Measurements from ENCODE around the gene ARL15. TPM values are rescaled to one million over a fixed set of nuclear protein-coding genes. Genes with fewer than 3 reads are reported as not detected.

ARL15 gene
- total and polyA plus RNA-seq, 7 experiments from 2014 or later: 9.6 to 17.1 (median 13.6) TPM

DNA sequence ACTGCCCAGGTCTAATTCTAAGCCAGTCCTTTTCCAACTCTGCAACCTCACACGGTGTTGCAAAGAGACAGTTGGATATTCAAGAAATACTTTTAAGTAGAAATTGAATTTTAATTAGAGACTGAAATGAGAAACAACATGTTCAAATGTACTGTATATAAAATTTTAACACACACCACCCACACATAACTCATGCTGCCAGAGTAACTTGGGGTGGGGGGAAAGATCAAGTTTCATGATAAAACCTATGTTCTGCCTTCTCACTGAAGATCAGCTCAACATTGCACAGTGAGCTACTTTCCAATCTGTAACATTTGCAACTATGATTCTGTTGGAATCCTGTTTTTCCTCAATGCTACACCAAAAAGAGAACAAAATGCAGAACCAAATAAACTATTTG lies 17.5 kb downstream of the ARL15 start:
- POLR2A ChIA-PET: no interaction called here
- Histone ChIP-seq H3K9me3 (ENCODE audit: control insufficient read depth in 2 of 3, low read length in 3 of 3) (no peaks in the 10 kb centered on the region), H3K36me3 (ENCODE audit: control insufficient read depth in 2 of 3, insufficient read depth in 3 of 3, low read length in 3 of 3) (no peaks in the 10 kb centered on the region), H3K4me1 (ENCODE audit: control insufficient read depth in 2 of 2, insufficient read depth in 2 of 2, low read length in 2 of 2) (no peaks in the 10 kb centered on the region), H3K27ac (ENCODE audit: low read depth, low read length) (no peak overlapping the region), H3K4me3 (ENCODE audit: low read length) (no peak overlapping the region), H3K27me3 (ENCODE audit: control insufficient read depth in 2 of 2, insufficient read depth in 2 of 2, low read length in 2 of 2) (no peaks in the 10 kb centered on the region)
- H3K27ac Mint-ChIP-seq: no peak overlapping the region
- peaks cover 0 to 15% (median 0%) of the 10 kb centered on the region in 5 donors for H3K36me3 Mint-ChIP-seq
- CTCF ChIA-PET: interaction anchor here (0.6 kb wide), 1 partner anchor 14 kb away, joined by 3 read pairs; no protein-coding TSS in a partner anchor
- ATAC-seq (no peak), DNase-seq (no peak)
- peaks cover 2 to 58% (median 36%) of the 10 kb centered on the region in 7 donors for H3K4me1 Mint-ChIP-seq
- peaks cover 0 to 11% (median under 1%) of the 10 kb centered on the region in 11 donors for H3K9me3 Mint-ChIP-seq
- no peaks in the 10 kb centered on the region for H3K27me3 Mint-ChIP-seq
- H3K4me3 Mint-ChIP-seq: no peak overlapping the region
- intact Hi-C loops (cut with micrococcal nuclease): no loop called here

DNA sequence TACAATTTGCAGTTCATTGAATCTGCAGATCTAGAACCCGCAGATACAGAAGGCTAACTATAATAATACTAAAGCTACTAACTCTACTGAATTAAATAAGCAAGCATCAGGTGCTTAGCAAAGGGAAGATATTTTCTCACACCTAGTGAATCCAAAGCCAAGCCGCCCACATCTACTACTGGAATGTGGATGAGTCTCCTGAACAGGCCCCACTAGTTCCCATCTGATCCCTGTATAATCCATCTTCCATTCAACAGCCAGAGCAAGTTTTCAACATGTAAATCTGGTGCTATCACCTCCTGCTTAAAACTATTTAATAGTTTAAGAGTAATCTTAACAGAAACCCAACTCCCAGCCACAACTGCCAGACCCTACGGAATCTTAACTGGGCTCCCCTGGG lies 18.9 kb downstream of the ARL15 start:
- Histone ChIP-seq H3K27ac (ENCODE audit: low read depth, low read length) (no peak overlapping the region), H3K4me3 (ENCODE audit: low read length) (no peak overlapping the region), H3K27me3 (ENCODE audit: control insufficient read depth in 2 of 2, insufficient read depth in 2 of 2, low read length in 2 of 2) (no peaks in the 10 kb centered on the region), H3K36me3 (ENCODE audit: control insufficient read depth in 2 of 3, insufficient read depth in 3 of 3, low read length in 3 of 3) (no peaks in the 10 kb centered on the region), H3K4me1 (ENCODE audit: control insufficient read depth in 2 of 2, insufficient read depth in 2 of 2, low read length in 2 of 2) (no peaks in the 10 kb centered on the region), H3K9me3 (ENCODE audit: control insufficient read depth in 2 of 3, low read length in 3 of 3) (no peaks in the 10 kb centered on the region)
- ChIA-PET POLR2A (no interaction called here), CTCF (no interaction called here)
- peaks cover 0 to 25% (median 3%) of the 10 kb centered on the region in 11 donors for H3K9me3 Mint-ChIP-seq
- peaks cover 0 to 25% (median 5%) of the 10 kb centered on the region in 5 donors for H3K36me3 Mint-ChIP-seq
- intact Hi-C loops (cut with micrococcal nuclease): no loop called here
- H3K27me3 Mint-ChIP-seq: no peaks in the 10 kb centered on the region
- no peak for DNase-seq
- H3K27ac Mint-ChIP-seq: no peak overlapping the region
- peaks cover 2 to 46% (median 30%) of the 10 kb centered on the region in 7 donors for H3K4me1 Mint-ChIP-seq
- no peak for ATAC-seq
- no peak overlapping the region for H3K4me3 Mint-ChIP-seq

DNA sequence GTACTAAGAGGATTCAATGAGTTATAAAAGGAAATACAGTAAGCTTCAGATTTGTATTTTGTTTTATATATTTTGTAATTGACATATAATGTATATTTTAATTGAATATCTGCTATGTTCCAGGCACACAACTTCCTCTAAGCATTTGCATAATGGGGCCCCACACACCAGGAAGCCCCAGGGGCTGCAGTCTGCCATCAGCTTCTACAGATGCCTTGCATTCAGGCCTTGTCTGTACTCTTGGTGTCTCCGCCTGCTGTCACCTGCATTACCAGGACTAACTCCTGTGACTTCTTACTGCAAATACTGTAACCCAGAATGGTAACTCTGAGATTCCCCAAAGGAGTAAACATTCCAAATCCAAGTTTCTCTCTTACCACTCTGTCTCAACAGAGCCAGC lies 20.6 kb downstream of the ARL15 start:
- Histone ChIP-seq H3K27me3 (ENCODE audit: control insufficient read depth in 2 of 2, insufficient read depth in 2 of 2, low read length in 2 of 2) (no peaks in the 10 kb centered on the region), H3K27ac (ENCODE audit: low read depth, low read length) (no peak overlapping the region), H3K4me3 (ENCODE audit: low read length) (no peak overlapping the region), H3K9me3 (ENCODE audit: control insufficient read depth in 2 of 3, low read length in 3 of 3) (no peaks in the 10 kb centered on the region), H3K36me3 (ENCODE audit: control insufficient read depth in 2 of 3, insufficient read depth in 3 of 3, low read length in 3 of 3) (no peaks in the 10 kb centered on the region), H3K4me1 (ENCODE audit: control insufficient read depth in 2 of 2, insufficient read depth in 2 of 2, low read length in 2 of 2) (no peaks in the 10 kb centered on the region)
- Mint-ChIP-seq H3K36me3 (peaks cover 0 to 29% (median 13%) of the 10 kb centered on the region in 5 donors), H3K27ac (peak overlapping the region in 1 of 9 donors; percentile 5), H3K9me3 (peaks cover 0 to 33% (median 3%) of the 10 kb centered on the region in 11 donors), H3K4me1 (peaks cover 2 to 36% (median 20%) of the 10 kb centered on the region in 7 donors), H3K27me3 (no peaks in the 10 kb centered on the region), H3K4me3 (no peak overlapping the region)
- CTCF ChIA-PET: no interaction called here
- ATAC-seq (no peak), DNase-seq (no peak)
- intact Hi-C loops (cut with micrococcal nuclease): no loop called here
- POLR2A ChIA-PET: interaction anchor here (0.7 kb wide), 1 partner anchor 990 kb away, joined by 10 read pairs; no protein-coding TSS in a partner anchor

DNA sequence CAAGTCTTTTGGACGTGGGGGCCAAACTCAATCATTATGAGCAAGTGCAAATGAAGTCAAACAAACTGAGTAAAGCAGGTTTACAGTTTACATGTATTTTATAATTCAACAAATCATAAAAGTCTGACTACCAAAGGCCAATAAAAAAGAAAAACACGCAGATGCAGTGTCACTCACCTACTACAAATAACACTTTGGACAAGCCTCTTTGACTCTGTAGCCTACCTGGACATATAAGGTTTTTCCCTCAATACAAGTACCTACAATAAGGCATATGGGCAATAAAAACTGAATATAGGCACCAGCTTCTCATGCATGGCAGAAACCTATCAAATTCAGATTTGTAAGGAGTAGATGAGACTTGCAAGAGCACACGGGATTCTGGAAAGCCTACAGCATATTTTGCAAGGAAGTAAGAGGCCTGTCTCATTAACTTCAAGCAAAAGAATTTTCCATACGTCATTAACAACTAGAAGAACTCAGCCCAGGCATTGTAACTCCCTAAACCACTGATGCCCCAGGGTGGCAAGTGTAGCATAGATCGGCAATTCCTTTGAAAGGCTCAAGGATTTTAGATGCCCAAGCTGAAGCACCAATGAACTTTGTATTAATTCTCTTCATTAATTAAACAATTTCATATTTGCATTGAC lies 21.7 kb downstream of the ARL15 start:
- intact Hi-C loops (cut with micrococcal nuclease): no loop called here
- POLR2A ChIA-PET: interaction anchor here (0.6 kb wide), 1 partner anchor 20 kb away, joined by 3 read pairs; no protein-coding TSS in a partner anchor
- Mint-ChIP-seq H3K36me3 (peaks cover 0 to 29% (median 13%) of the 10 kb centered on the region in 5 donors), H3K27me3 (no peaks in the 10 kb centered on the region), H3K9me3 (peaks cover 0 to 33% (median 3%) of the 10 kb centered on the region in 11 donors), H3K27ac (no peak overlapping the region), H3K4me3 (no peak overlapping the region), H3K4me1 (peaks cover 2 to 27% (median 11%) of the 10 kb centered on the region in 7 donors)
- CTCF ChIA-PET: no interaction called here
- Histone ChIP-seq H3K27ac (ENCODE audit: low read depth, low read length) (no peak overlapping the region), H3K27me3 (ENCODE audit: control insufficient read depth in 2 of 2, insufficient read depth in 2 of 2, low read length in 2 of 2) (no peaks in the 10 kb centered on the region), H3K36me3 (ENCODE audit: control insufficient read depth in 2 of 3, insufficient read depth in 3 of 3, low read length in 3 of 3) (no peaks in the 10 kb centered on the region), H3K9me3 (ENCODE audit: control insufficient read depth in 2 of 3, low read length in 3 of 3) (no peaks in the 10 kb centered on the region), H3K4me3 (ENCODE audit: low read length) (no peak overlapping the region), H3K4me1 (ENCODE audit: control insufficient read depth in 2 of 2, insufficient read depth in 2 of 2, low read length in 2 of 2) (no peaks in the 10 kb centered on the region)
- ATAC-seq (no peak), DNase-seq (no peak)

DNA sequence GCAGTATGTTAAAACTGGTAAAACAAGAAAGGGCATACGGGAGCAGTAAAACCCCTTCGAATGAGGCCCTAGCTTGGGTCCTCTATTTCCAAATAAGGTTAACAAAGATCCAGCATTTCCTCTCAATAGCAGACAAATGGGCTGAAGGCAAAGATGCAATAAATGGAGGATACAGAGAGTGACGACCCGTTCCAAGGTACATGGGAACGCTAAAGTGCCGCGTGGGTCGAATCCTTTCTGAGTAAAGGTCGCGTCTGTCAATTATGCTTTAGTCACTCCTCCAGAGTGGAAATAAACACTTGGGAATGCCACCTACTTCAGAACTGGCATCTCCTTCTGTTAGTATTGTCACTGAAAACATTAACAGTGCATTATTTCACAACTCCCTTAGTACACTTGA lies 24.7 kb downstream of the ARL15 start:
- Histone ChIP-seq H3K4me1 (ENCODE audit: control insufficient read depth in 2 of 2, insufficient read depth in 2 of 2, low read length in 2 of 2) (no peaks in the 10 kb centered on the region), H3K36me3 (ENCODE audit: control insufficient read depth in 2 of 3, insufficient read depth in 3 of 3, low read length in 3 of 3) (no peaks in the 10 kb centered on the region), H3K27me3 (ENCODE audit: control insufficient read depth in 2 of 2, insufficient read depth in 2 of 2, low read length in 2 of 2) (no peaks in the 10 kb centered on the region), H3K9me3 (ENCODE audit: control insufficient read depth in 2 of 3, low read length in 3 of 3) (no peaks in the 10 kb centered on the region), H3K27ac (ENCODE audit: low read depth, low read length) (no peak overlapping the region), H3K4me3 (ENCODE audit: low read length) (no peak overlapping the region)
- ChIA-PET CTCF (no interaction called here), POLR2A (no interaction called here)
- Mint-ChIP-seq H3K27ac (no peak overlapping the region), H3K4me1 (peaks cover 0 to 26% (median 9%) of the 10 kb centered on the region in 7 donors), H3K36me3 (peaks cover 0 to 35% (median 20%) of the 10 kb centered on the region in 5 donors), H3K27me3 (no peaks in the 10 kb centered on the region), H3K4me3 (no peak overlapping the region), H3K9me3 (peaks cover 0 to 37% (median 4%) of the 10 kb centered on the region in 11 donors)
- ATAC-seq: no peak
- no peak for DNase-seq
- intact Hi-C loops (cut with micrococcal nuclease): no loop called here

DNA sequence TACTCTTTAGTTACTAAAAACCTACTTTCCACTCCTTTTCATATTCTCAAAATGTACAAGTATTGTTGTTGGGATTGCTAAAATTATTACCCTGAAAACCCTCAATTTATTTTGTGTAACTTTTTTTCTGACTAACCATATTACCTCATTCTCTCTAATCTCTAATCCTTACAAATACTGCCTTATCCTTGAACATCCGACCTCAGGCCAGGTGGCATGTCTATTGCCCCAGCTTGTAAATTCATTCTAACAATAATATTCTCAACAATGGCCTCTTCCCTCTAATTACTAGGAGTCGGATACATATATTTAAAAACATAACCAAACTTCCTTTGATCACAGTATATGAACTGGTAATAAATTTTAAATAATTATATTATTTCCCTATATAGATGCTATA lies 25.8 kb downstream of the ARL15 start:
- H3K27ac Mint-ChIP-seq: no peak overlapping the region

DNA sequence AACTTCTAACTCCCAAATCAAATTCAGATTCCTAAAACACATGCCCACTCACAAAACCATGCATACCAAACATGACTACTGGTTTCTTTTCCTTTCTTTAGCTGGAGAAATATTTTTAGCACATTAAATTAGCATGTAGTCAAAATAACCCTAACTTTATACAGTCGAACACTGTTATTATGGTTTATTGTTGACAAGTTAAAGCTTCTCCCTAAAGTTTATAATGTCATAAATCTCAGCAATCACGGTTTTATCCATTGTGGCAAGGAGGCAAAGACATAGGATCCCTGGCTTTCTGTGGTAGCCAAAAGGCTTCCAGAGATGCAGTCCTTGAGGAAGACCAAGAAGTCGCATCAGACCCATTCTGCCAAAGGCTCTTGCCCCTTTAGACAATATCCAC lies 27.5 kb downstream of the ARL15 start:
- intact Hi-C loops (cut with micrococcal nuclease): no loop called here
- no peaks in the 10 kb centered on the region for H3K27me3 ChIP-seq (ENCODE audit: control insufficient read depth in 2 of 2, insufficient read depth in 2 of 2, low read length in 2 of 2)
- POLR2A ChIA-PET: no interaction called here
- DNase-seq: no peak
- no peak for ATAC-seq
- no peaks in the 10 kb centered on the region for H3K36me3 ChIP-seq (ENCODE audit: control insufficient read depth in 2 of 3, insufficient read depth in 3 of 3, low read length in 3 of 3)
- Mint-ChIP-seq H3K27me3 (no peaks in the 10 kb centered on the region), H3K27ac (peak overlapping the region in 1 of 9 donors; percentile 46), H3K4me3 (no peak overlapping the region), H3K36me3 (peaks cover 0 to 48% (median 44%) of the 10 kb centered on the region in 5 donors), H3K4me1 (peaks cover 0 to 12% (median 5%) of the 10 kb centered on the region in 7 donors), H3K9me3 (peaks cover 0 to 26% (median 3%) of the 10 kb centered on the region in 11 donors)
- no peaks in the 10 kb centered on the region for H3K9me3 ChIP-seq (ENCODE audit: control insufficient read depth in 2 of 3, low read length in 3 of 3)
- H3K4me3 ChIP-seq (ENCODE audit: low read length): no peak overlapping the region
- no peaks in the 10 kb centered on the region for H3K4me1 ChIP-seq (ENCODE audit: control insufficient read depth in 2 of 2, insufficient read depth in 2 of 2, low read length in 2 of 2)
- CTCF ChIA-PET: interaction anchor here (0.6 to 0.9 kb wide), 2 partner anchors 114 to 146 kb away, joined by 3 to 4 read pairs; no protein-coding TSS in a partner anchor
- no peak overlapping the region for H3K27ac ChIP-seq (ENCODE audit: low read depth, low read length)

More for the DNA sequence above, 25.8 kb downstream of the ARL15 start:
- CTCF ChIA-PET: no interaction called here
- DNase-seq (no peak), ATAC-seq (no peak)
- intact Hi-C loops (cut with micrococcal nuclease): no loop called here
- H3K4me3 Mint-ChIP-seq: no peak overlapping the region
- POLR2A ChIA-PET: no interaction called here
- no peaks in the 10 kb centered on the region for H3K27me3 Mint-ChIP-seq
- H3K4me1 Mint-ChIP-seq: peaks cover 0 to 20% (median 9%) of the 10 kb centered on the region in 7 donors
- no peaks in the 10 kb centered on the region for H3K27me3 ChIP-seq (ENCODE audit: control insufficient read depth in 2 of 2, insufficient read depth in 2 of 2, low read length in 2 of 2)
- no peaks in the 10 kb centered on the region for H3K36me3 ChIP-seq (ENCODE audit: control insufficient read depth in 2 of 3, insufficient read depth in 3 of 3, low read length in 3 of 3)
- no peaks in the 10 kb centered on the region for H3K9me3 ChIP-seq (ENCODE audit: control insufficient read depth in 2 of 3, low read length in 3 of 3)
- peaks cover 0 to 37% (median 4%) of the 10 kb centered on the region in 11 donors for H3K9me3 Mint-ChIP-seq
- H3K27ac ChIP-seq (ENCODE audit: low read depth, low read length): no peak overlapping the region
- no peak overlapping the region for H3K4me3 ChIP-seq (ENCODE audit: low read length)
- no peaks in the 10 kb centered on the region for H3K4me1 ChIP-seq (ENCODE audit: control insufficient read depth in 2 of 2, insufficient read depth in 2 of 2, low read length in 2 of 2)
- peaks cover 0 to 43% (median 31%) of the 10 kb centered on the region in 5 donors for H3K36me3 Mint-ChIP-seq

All from naive thymus-derived CD4-positive, alpha-beta T cell (primary cell).